Measurements from ENCODE around the gene EXOC4.

DNA sequence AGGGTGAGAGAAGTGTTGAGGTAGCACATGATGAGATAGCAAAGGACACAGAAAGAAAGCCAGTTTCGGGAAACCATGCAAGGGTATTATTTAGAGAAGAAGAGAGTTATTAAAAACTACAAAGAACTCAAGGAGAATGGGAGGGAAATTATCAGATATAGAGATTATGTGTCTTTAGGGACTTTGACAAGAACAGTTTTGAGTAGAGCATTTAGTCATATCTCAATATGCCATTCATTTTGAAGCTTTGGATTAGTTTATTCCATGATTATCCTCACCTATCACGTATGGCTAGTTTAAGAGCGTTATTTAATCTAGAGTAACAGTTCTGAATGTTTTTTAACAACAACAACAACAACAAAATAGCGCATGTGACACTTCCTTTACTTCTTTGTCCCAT is 409.4 kb downstream of the EXOC4 start:
- no peak for TF ChIP-seq CTCF (IDR thresholded peaks at IDR 0.05)
- no peak for TF ChIP-seq POLR2A (IDR thresholded peaks at IDR 0.05)
